ENCODE data around the gene PCDH15.

DNA sequence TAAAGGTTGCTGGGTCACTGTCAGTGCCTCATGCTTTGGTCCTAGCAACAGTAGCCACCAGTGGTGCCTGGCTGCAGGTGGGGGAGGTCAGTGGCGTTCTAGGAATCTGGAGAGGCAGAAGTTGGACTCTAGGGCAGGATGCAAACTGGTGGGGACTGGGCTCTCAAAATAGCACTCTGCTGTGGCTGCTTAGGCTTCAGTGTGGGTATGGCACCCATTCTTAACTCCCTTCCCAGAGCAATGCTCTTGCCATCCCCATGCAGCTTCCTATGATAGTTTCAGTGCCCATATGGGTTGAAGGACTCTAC is 330.8 kb downstream of the PCDH15 start:
- TF ChIP-seq, protein P1, sequence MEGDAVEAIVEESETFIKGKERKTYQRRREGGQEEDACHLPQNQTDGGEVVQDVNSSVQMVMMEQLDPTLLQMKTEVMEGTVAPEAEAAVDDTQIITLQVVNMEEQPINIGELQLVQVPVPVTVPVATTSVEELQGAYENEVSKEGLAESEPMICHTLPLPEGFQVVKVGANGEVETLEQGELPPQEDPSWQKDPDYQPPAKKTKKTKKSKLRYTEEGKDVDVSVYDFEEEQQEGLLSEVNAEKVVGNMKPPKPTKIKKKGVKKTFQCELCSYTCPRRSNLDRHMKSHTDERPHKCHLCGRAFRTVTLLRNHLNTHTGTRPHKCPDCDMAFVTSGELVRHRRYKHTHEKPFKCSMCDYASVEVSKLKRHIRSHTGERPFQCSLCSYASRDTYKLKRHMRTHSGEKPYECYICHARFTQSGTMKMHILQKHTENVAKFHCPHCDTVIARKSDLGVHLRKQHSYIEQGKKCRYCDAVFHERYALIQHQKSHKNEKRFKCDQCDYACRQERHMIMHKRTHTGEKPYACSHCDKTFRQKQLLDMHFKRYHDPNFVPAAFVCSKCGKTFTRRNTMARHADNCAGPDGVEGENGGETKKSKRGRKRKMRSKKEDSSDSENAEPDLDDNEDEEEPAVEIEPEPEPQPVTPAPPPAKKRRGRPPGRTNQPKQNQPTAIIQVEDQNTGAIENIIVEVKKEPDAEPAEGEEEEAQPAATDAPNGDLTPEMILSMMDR (conservative IDR thresholded peaks at IDR 0.05; ENCODE audit: low read depth, low read length): no peak
- TF ChIP-seq POLR2A (IDR thresholded peaks at IDR 0.05; ENCODE audit: low read depth, low read length) (no peak), SMC3 (IDR thresholded peaks at IDR 0.05; ENCODE audit: low read depth, low read length) (no peak), RAD21 (IDR thresholded peaks at IDR 0.05; ENCODE audit: low read length) (no peak), MXI1 (IDR thresholded peaks at IDR 0.05; ENCODE audit: borderline replicate concordance, low read depth, low read length) (no peak), MAZ (IDR thresholded peaks at IDR 0.05; ENCODE audit: borderline replicate concordance, low read depth, low read length) (no peak), RFX5 (IDR thresholded peaks at IDR 0.05; ENCODE audit: low read depth, low read length) (no peak), FOS (IDR thresholded peaks at IDR 0.05; ENCODE audit: low read depth, low read length) (no peak)
- TF ChIP-seq, protein P2, sequence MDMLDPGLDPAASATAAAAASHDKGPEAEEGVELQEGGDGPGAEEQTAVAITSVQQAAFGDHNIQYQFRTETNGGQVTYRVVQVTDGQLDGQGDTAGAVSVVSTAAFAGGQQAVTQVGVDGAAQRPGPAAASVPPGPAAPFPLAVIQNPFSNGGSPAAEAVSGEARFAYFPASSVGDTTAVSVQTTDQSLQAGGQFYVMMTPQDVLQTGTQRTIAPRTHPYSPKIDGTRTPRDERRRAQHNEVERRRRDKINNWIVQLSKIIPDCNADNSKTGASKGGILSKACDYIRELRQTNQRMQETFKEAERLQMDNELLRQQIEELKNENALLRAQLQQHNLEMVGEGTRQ (IDR thresholded peaks at IDR 0.05; ENCODE audit: low read depth, low read length): no peak
- TF ChIP-seq, protein P3, sequence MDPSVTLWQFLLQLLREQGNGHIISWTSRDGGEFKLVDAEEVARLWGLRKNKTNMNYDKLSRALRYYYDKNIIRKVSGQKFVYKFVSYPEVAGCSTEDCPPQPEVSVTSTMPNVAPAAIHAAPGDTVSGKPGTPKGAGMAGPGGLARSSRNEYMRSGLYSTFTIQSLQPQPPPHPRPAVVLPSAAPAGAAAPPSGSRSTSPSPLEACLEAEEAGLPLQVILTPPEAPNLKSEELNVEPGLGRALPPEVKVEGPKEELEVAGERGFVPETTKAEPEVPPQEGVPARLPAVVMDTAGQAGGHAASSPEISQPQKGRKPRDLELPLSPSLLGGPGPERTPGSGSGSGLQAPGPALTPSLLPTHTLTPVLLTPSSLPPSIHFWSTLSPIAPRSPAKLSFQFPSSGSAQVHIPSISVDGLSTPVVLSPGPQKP (IDR thresholded peaks at IDR 0.05; ENCODE audit: borderline replicate concordance, low read depth, low read length): no peak

All from IMR-90 (cell line).